ENCODE measurements around the gene FGF4.
A peak's percentile ranks its signal among the peaks of the same experiment; 100 is the strongest.

The FGF4 gene

GRCh38 chr11:69815973-69816372, 40.8 kb upstream of the FGF4 start (continued):
- no peak for TF ChIP-seq ZBTB44 (tag by site-specific recombination; IDR thresholded peaks at IDR 0.05)

- no peak overlapping the region for H3K27ac ChIP-seq (ENCODE audit: extremely low read depth, low read depth, low read length)
- no peaks in the 10 kb centered on the region for H3K36me3 ChIP-seq (ENCODE audit: control insufficient read depth in 2 of 2, insufficient read depth in 1 of 2, low read length in 2 of 2)
- ChIA-PET CTCF (interaction anchor here (0.6 kb wide), 1 partner anchor 72 kb away, joined by 4 read pairs; no protein-coding TSS in a partner anchor), POLR2A (no interaction called here)
- no peaks in the 10 kb centered on the region; the same call in 1 of the 2 replicates for H3K4me1 ChIP-seq (ENCODE audit: control insufficient read depth, insufficient read depth, low read length)
- no peak overlapping the region for H3K4me3 ChIP-seq (ENCODE audit: low read depth, low read length)
- TF ChIP-seq EGR2 (tag by site-specific recombination; IDR thresholded peaks at IDR 0.05; ENCODE audit: low read depth) (peak; percentile 59; the same call in 1 of the 2 replicates), ZNF366 (tag by site-specific recombination; conservative IDR thresholded peaks at IDR 0.05) (peak; percentile 86), ZNF148 (tag by site-specific recombination; IDR thresholded peaks at IDR 0.05; ENCODE audit: borderline replicate concordance) (no peak), ZFHX2 (tag by site-specific recombination; conservative IDR thresholded peaks at IDR 0.05) (peak; percentile 31; the same call in 1 of the 2 replicates), ZBTB21 (tag by site-specific recombination; IDR thresholded peaks at IDR 0.05) (no peak), ZNF501 (tag by site-specific recombination; IDR thresholded peaks at IDR 0.05) (no peak)
- no peaks in the 10 kb centered on the region for H3K9me3 ChIP-seq (ENCODE audit: control insufficient read depth, insufficient read depth, low read depth, low read length)
Observed at GRCh38 chr11:69814902-69815301, 39.8 kb upstream of the FGF4 start.

GRCh38 chr11:69814411-69814810, 39.3 kb upstream of the FGF4 start:
- POLR2A ChIA-PET = no interaction called here
- CTCF ChIA-PET = interaction anchor here (0.6 kb wide), 1 partner anchor 73 kb away, joined by 4 read pairs; no protein-coding TSS in a partner anchor
- TF ChIP-seq GFI1B (tag by site-specific recombination; IDR thresholded peaks at IDR 0.05) (no peak), ZNF560 (tag by site-specific recombination; IDR thresholded peaks at IDR 0.05; ENCODE audit: borderline replicate concordance) (no peak), ZNF610 (tag by site-specific recombination; IDR thresholded peaks at IDR 0.05; ENCODE audit: borderline replicate concordance) (no peak), ZNF768 (tag by site-specific recombination; IDR thresholded peaks at IDR 0.05) (no peak), ZNF239 (tag by site-specific recombination; IDR thresholded peaks at IDR 0.05) (no peak), AEBP2 (tag by site-specific recombination; IDR thresholded peaks at IDR 0.05; ENCODE audit: borderline replicate concordance) (no peak), RBAK (tag by site-specific recombination; IDR thresholded peaks at IDR 0.05) (no peak), ZNF585B (tag by site-specific recombination; IDR thresholded peaks at IDR 0.05) (no peak), ZNF513 (tag by site-specific recombination; IDR thresholded peaks at IDR 0.05) (no peak)
- H3K9me3 ChIP-seq (ENCODE audit: control insufficient read depth, insufficient read depth, low read depth, low read length) = no peaks in the 10 kb centered on the region
- no peak overlapping the region for H3K4me3 ChIP-seq (ENCODE audit: low read depth, low read length)
- no peak overlapping the region for H3K27ac ChIP-seq (ENCODE audit: extremely low read depth, low read depth, low read length)
- H3K36me3 ChIP-seq (ENCODE audit: control insufficient read depth in 2 of 2, insufficient read depth in 1 of 2, low read length in 2 of 2) = no peaks in the 10 kb centered on the region
- no peaks in the 10 kb centered on the region; the same call in 1 of the 2 replicates for H3K4me1 ChIP-seq (ENCODE audit: control insufficient read depth, insufficient read depth, low read length)
